K562 treated with DMSO at 1 percent for 24 hours (cell line): ENCODE measurements around the gene NNMT. TPM values are rescaled to one million over a fixed set of nuclear protein-coding genes. Genes with fewer than 3 reads are reported as not detected.

Source experiments
- total RNA-seq: library from RNA; unstranded; fragments of 300-600 nt; gene quantifications from 2 replicates; pipeline ENCODE4 v1.2.3, GENCODE V29; 2022; ENCODE audit warnings: low read depth; ENCODE audit not compliant: insufficient read depth

NNMT gene
- total RNA-seq, result 52.4 and 64.1 TPM in 2 replicates

GRCh38 chr11:114295676-114296604, at the start of gene NNMT:
NNMT (plus strand) TSS chr11:114296399; CDS start chr11:114296557, 158 bp downstream.

Other genes with a start within 250 kb of the NNMT start
- not detected in 2 replicates for gene ZBTB16, start 236.7 kb upstream of the NNMT start, total RNA-seq
- 6.8 and 7.8 TPM in 2 replicates for gene C11orf71, start 104.1 kb downstream of the NNMT start, total RNA-seq
- 13.3 and 15.8 TPM in 2 replicates for gene RBM7, start 104.3 kb downstream of the NNMT start, total RNA-seq
- gene REXO2, start 143.1 kb downstream of the NNMT start, total RNA-seq, result 89.1 and 94.8 TPM in 2 replicates